NCI-H2081 (cell line): Measurements from ENCODE around the gene CLK1.
A peak's percentile ranks its signal among the peaks of the same experiment; 100 is the strongest.

Experiments
- DNase-seq, 2 experiments: peaks; one replicate each; lab custom pipeline; 2025; lab: John Stamatoyannopoulos, UW

The CLK1 gene

DNA sequence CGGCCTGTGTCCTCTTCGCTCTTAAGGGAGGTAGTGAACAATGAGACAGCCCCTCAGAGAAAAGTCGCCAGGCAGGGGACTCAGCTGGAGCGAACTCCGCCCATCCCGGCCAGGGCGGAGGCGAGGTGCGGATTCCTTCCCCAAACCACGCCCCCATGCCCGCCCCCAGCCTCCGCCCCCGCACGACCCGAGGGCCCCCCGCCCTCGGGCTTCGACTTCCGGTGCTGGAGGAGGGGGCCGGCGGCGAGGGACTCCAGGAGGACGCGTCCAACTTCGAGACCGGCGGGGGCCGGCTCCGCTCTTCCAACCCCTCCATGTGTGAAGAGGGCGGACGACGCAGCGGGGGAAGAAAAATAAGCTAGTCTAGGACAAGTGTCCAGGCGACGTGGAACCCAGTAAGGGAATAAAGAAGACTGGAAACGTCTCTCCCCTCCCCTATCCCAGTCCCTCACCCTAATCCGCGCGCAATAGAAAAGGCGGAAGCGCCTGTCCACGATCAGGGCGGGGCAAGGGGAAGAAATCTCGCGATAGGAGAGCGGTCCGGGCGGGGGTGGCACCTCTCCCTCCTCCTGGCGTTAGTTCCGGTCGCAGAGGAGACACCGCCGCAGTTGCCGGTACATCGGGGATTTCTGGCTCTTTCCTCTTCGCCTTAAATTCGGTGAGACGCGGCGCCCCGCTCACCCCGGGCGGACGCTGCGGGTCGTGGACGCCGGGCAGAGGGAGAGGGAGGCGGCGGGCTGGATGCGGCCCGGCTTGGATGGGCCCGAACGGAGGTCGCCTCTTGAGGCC, 52.9 kb downstream of the CLK1 start, which contains the start of gene BZW1:
Gene BZW1, plus strand, starts transcription at position 578 of the 789 bp plus-strand sequence. CDS start 1,308 bp downstream, outside the sequence.
- peak; percentile 95 for DNase-seq

DNA sequence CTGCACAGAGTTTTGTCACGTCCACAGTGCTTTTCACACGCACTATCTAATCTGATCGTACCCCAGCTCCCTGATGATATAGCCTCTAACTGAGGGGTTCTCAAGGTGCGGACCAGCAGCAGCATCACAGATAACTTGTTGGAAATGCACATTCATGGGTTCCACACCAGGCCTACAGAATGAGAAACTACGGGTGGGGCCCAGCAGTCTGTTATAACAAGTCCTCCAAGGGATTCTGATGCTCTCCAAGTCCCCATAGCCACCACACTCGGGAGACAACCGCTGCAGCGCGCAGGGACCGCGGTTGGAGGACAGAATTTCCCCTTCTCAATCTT, 53.5 kb downstream of the CLK1 start:
- no peak for DNase-seq

DNA sequence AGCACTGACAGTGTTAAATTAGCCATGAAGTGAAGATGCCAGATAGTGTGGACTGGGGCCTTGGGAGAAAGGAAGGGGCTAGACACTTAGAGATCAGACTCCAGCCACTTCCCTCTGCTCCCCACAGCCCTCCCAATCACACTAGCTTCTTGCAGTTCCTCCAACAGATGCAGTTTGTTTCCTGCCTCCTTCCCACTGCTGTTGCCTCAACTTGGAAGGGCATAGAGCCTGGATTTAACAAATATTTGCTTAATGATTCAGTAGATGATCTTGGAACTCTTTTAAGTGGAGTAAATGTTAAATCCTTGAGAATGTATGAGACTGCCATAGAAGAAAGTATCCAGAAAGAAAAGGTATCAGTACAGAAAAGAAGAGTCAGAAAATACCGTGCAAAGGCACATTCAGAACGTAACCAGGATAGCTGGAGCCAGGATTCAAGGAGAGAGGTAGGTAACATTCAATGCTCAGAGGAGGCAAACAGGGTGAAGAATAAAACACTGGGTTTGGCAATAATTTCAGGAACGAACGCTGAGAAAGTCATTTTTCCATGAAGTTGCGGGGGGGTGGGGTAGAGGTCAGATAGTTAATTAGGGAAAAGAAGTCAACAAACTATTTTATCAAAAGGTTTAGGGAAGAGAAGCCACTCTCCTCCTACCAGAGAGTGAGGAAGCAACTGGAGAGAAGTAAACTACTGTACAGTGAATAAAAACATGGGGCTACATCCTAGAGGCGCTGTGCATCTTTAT, 54.0 kb downstream of the CLK1 start:
- no peak for DNase-seq

DNA sequence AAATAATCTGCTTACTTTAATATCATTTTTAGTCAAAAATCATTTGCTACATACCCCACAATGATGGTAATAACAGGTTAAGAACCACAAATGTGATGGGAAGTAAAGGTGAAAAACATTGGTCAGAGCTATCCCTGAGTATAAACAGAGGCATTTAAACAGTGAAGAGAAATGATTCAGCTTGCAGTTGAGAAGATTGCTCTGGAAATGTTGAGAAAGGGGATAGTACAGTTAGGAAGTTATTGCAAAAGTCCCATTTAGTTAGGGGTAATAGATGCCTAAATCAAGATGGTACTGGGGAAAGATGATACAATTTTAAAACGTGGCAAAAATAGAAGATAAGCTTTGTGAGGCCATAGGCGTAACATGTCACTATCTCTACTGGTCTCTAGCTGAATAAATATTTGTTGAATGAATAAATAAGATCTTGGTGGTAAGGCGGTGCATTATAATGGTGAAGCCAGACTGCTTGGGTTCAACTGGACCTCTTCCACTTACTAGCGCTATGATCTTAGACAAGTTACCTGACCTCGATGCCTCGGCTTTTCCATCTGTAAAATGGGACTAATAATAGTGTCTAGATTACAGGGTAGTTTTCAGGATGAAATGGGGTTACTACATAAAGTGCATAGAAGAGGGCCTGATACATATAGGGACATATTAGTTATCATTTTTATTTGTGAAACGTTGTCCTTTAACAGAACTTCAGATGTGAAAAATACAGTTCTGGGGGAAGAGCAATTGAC, 54.8 kb downstream of the CLK1 start:
- no peak for DNase-seq
